ENCODE data around the gene EVI5L. TPM values are rescaled to one million over a fixed set of nuclear protein-coding genes. Genes with fewer than 3 reads are reported as not detected.

The EVI5L gene
- total and polyA plus RNA-seq, 2 of the 8 experiments (the other 6 are each of a cell fraction or from before 2014, with no cell fraction given) = 7.2 to 11.0 TPM

- Histone ChIP-seq H3K18ac (ENCODE audit: extremely low read depth, low read length) (no peak overlapping the region), H2AFZ (ENCODE audit: low read length) (no peak overlapping the region), H3K27ac (ENCODE audit: low read depth, low read length) (no peak overlapping the region), H2BK12ac (ENCODE audit: low read depth, low read length) (no peak overlapping the region), H3K27me3 (replicated peaks in 1 of 4; ENCODE audit: control insufficient read depth in 3 of 4, extremely low read depth in 1 of 4, insufficient read depth in 3 of 4, low read length in 3 of 4) (no peaks in the 10 kb centered on the region; a peak in 1 of 7 replicates), H3K79me2 (ENCODE audit: control insufficient read depth in 1 of 2, insufficient read depth in 2 of 2, low read length in 2 of 2) (no peaks in the 10 kb centered on the region), H3K9ac (replicated peaks in 1 of 4; ENCODE audit: extremely low read depth in 1 of 4, low read depth in 3 of 4, low read length in 3 of 4) (no peak overlapping the region), H3K23me2 (ENCODE audit: low read depth, low read length) (no peaks in the 10 kb centered on the region), H3K4me3 (ENCODE audit: extremely low read depth in 1 of 4, insufficient read depth in 2 of 4, low read depth in 3 of 4, low read length in 4 of 4) (no peak overlapping the region), H2BK5ac (ENCODE audit: low read depth, low read length) (no peak overlapping the region), H2AK5ac (ENCODE audit: low read depth, low read length) (no peak overlapping the region), H2BK120ac (replicated peaks; ENCODE audit: low read depth, low read length) (no peak overlapping the region), H4K5ac (ENCODE audit: insufficient read length, low read depth, low read length) (no peak overlapping the region), H3K56ac (replicated peaks; ENCODE audit: insufficient read length, low read depth, low read length) (no peak overlapping the region), H3K4me2 (ENCODE audit: insufficient read depth in 1 of 2, low read depth in 2 of 2, low read length in 2 of 2) (no peak overlapping the region), H3K4me1 (replicated peaks in 1 of 4; ENCODE audit: control insufficient read depth in 3 of 4, insufficient read depth in 4 of 4, low read length in 3 of 4) (no peaks in the 10 kb centered on the region), H3K14ac (ENCODE audit: insufficient read length) (no peak overlapping the region), H3K79me1 (ENCODE audit: low read depth, low read length) (no peaks in the 10 kb centered on the region), H3K9me3 (ENCODE audit: insufficient read depth in 2 of 2, low read depth in 1 of 2, low read length in 1 of 2) (peaks cover 3 to 6% of the 10 kb centered on the region in 2 experiments; a peak in 1 of 4 replicates), H3K4ac (replicated peaks; ENCODE audit: insufficient read length, low read depth, low read length) (no peak overlapping the region), H3K23ac (ENCODE audit: insufficient read length) (no peak overlapping the region), H3K36me3 (ENCODE audit: control insufficient read depth in 2 of 4, insufficient read depth in 4 of 4, low read length in 3 of 4) (no peaks in the 10 kb centered on the region; a peak in 1 of 8 replicates), H2BK15ac (ENCODE audit: low read length) (no peak overlapping the region), H4K91ac (replicated peaks; ENCODE audit: insufficient read length, low read length) (no peak overlapping the region), H4K20me1 (replicated peaks in 1 of 2; ENCODE audit: control insufficient read depth in 1 of 2, insufficient read depth in 2 of 2, low read length in 2 of 2) (no peaks in the 10 kb centered on the region), H4K8ac (ENCODE audit: extremely low read depth, insufficient read depth, low read length) (no peak overlapping the region), H2BK20ac (ENCODE audit: low read length) (no peak overlapping the region)
- DNase-seq (ENCODE audit: low read depth in 1 of 2, low spot score in 2 of 2) (no peak), FAIRE-seq (no peak)
- ChIA-PET POLR2A (ENCODE audit: partially characterized antibody) (interaction anchor here (1.5 to 1.8 kb wide), 2 partner anchors 11 to 175 kb away, joined by 3 to 5 read pairs; no protein-coding TSS in a partner anchor), CTCF (ENCODE audit: partially characterized antibody) (interaction anchor here (1.0 to 3.8 kb wide), 4 partner anchors 12 to 139 kb away, joined by 3 to 13 read pairs (median 4); partner anchors contain the start of gene TRAPPC5)
- WGBS, 2 experiments (ENCODE audit: extremely low coverage in 1 of 2, insufficient coverage in 1 of 2, insufficient read length in 1 of 2, insufficient replicate concordance in 2 of 2, low coverage in 1 of 2, low lambda C conversion rate in 2 of 2, missing lambda C conversion rate in 1 of 2) = 87% methylated on average over 2 of the region's 2 CpGs; no CpG with 5 or more reads in 1 of the 2 experiments
- no peak for TF ChIP-seq CBX5 (IDR thresholded peaks at IDR 0.05; ENCODE audit: low read depth, low read length)
- TF ChIP-seq RNF2 (IDR thresholded peaks at IDR 0.05; ENCODE audit: borderline replicate concordance, low read depth, low read length, missing control alignments, poor library complexity, severe bottlenecking) = no peak
- TF ChIP-seq CTBP2 (IDR thresholded peaks at IDR 0.05; ENCODE audit: borderline replicate concordance, insufficient read depth, insufficient read length, low read length) = no peak
- no peak for TF ChIP-seq SP4 (IDR thresholded peaks at IDR 0.05; ENCODE audit: low read length)
- TF ChIP-seq POLR2A (IDR thresholded peaks at IDR 0.05; ENCODE audit: control extremely low read depth in 1 of 2, low read depth in 2 of 2, low read length in 2 of 2) = no peak
- no peak for TF ChIP-seq BACH1 (IDR thresholded peaks at IDR 0.05; ENCODE audit: low read length)
- TF ChIP-seq JUN (IDR thresholded peaks at IDR 0.05; ENCODE audit: low read depth, low read length) = no peak
- no peak for TF ChIP-seq HDAC6 (IDR thresholded peaks at IDR 0.05; ENCODE audit: low read depth, low read length)
- no peak for TF ChIP-seq MAFK (IDR thresholded peaks at IDR 0.05; ENCODE audit: low read depth, low read length)
- no peak for TF ChIP-seq RAD21 (IDR thresholded peaks at IDR 0.05 in 1 of 2, conservative IDR thresholded peaks at IDR 0.05 in 1 of 2; ENCODE audit: low read depth in 2 of 2, low read length in 2 of 2)
- no peak for TF ChIP-seq SIN3A (conservative IDR thresholded peaks at IDR 0.05 in 1 of 2, IDR thresholded peaks at IDR 0.05 in 1 of 2; ENCODE audit: low read depth in 1 of 2, low read length in 2 of 2)
- TF ChIP-seq EGR1 (IDR thresholded peaks at IDR 0.05; ENCODE audit: borderline replicate concordance, low read depth, low read length) = no peak
- TF ChIP-seq FOSL1 (IDR thresholded peaks at IDR 0.05; ENCODE audit: insufficient read depth, low read depth, low read length) = no peak
- TF ChIP-seq TAF1 (IDR thresholded peaks at IDR 0.05; ENCODE audit: low read depth, low read length) = no peak
Measured at GRCh38 chr19:7819337-7819736, 10.7 kb upstream of the EVI5L start.
